ENCODE results near the gene PBX1. TPM values are rescaled to one million over a fixed set of nuclear protein-coding genes. Genes with fewer than 3 reads are reported as not detected.

PBX1 gene
- total and polyA plus RNA-seq, 2 of the 4 experiments (the other 2 are of a cell fraction), result 13.9 to 17.9 TPM

DNA sequence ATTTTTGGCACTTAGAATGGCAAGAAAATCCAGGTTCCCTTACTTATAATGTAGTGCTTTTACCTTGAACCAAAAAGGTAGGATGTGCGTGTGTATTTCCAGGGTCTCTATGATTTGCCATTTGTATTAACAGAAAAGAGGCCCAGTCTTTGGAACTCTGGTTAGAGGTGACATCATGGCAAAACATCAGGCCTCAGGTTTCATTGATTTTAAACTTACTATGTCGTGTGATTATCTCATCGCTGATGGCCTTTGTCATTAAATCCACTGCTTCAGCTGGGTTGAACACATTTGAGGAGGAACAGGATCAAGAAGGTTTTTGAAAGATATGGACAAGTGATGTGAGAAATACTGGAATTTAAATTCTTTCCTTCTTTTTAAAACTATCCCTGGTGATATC is 95.2 kb downstream of the PBX1 start:
- in situ Hi-C loops (cut with MboI; ENCODE audit: low sequenced_read_pairs), result no loop called here

More for the DNA sequence above, 95.2 kb downstream of the PBX1 start:
- no peak overlapping the region for H3K23ac ChIP-seq (ENCODE audit: low read depth, low read length)
- H3K4me3 ChIP-seq (ENCODE audit: insufficient read depth, low read depth, low read length), result no peak overlapping the region
- no peak overlapping the region for H2AK5ac ChIP-seq (ENCODE audit: low read depth, low read length)
- no peak overlapping the region for H4K5ac ChIP-seq (ENCODE audit: low read depth, low read length)
- WGBS, 2 experiments (ENCODE audit: extremely low coverage in 2 of 2, insufficient read length in 1 of 2), result no CpG with 5 or more reads among the region's 3 CpGs
- H2BK5ac ChIP-seq (ENCODE audit: low read depth, low read length, poor library complexity, severe bottlenecking), result no peak overlapping the region
- no peak overlapping the region for H3K4me2 ChIP-seq (ENCODE audit: low read depth, low read length)
- BruUV-seq (replicated peaks), result no TSS peak
- H3K36me3 ChIP-seq (ENCODE audit: control insufficient read depth, insufficient read depth, low read length), result no peaks in the 10 kb centered on the region
- peaks cover 5% of the 10 kb centered on the region; the same call in 1 of the 2 replicates for H3K4me1 ChIP-seq (ENCODE audit: control insufficient read depth, insufficient read depth, low read length)
- H3K27ac ChIP-seq (ENCODE audit: insufficient read depth, low read length), result no peak overlapping the region
- H4K8ac ChIP-seq (ENCODE audit: low read depth in 2 of 2, low read length in 2 of 2), result no peak overlapping the region
- H3K4ac ChIP-seq (ENCODE audit: low read depth, low read length), result no peak overlapping the region
- no peaks in the 10 kb centered on the region for H3K9me3 ChIP-seq (ENCODE audit: control insufficient read depth, insufficient read depth, low read length)
- H4K20me1 ChIP-seq (ENCODE audit: insufficient read depth, low read length), result peaks cover 6% of the 10 kb centered on the region; the same call in 1 of the 2 replicates
- no peak overlapping the region for H3K14ac ChIP-seq (replicated peaks; ENCODE audit: low read depth, low read length)
- dilution Hi-C loops (cut with HindIII; ENCODE audit: low sequenced_read_pairs, unreplicated experiment), result no loop called here
- H4K91ac ChIP-seq (ENCODE audit: insufficient read depth, low read depth, low read length), result no peak overlapping the region
- no peak overlapping the region for H2BK15ac ChIP-seq (ENCODE audit: low read depth, low read length)
- intact Hi-C loops (cut with micrococcal nuclease), result no loop called here
- H3K79me1 ChIP-seq (ENCODE audit: low read depth in 1 of 2, low read length in 2 of 2), result peaks cover 2 to 7% of the 10 kb centered on the region in 2 experiments; a peak in 1 of 4 replicates
- H3K18ac ChIP-seq (ENCODE audit: low read depth, low read length), result no peak overlapping the region
- DNase-seq (no peak), ATAC-seq (ENCODE audit: low read depth) (no peak)
- ChIA-PET CTCF (no interaction called here), POLR2A (ENCODE audit: unreplicated experiment) (no interaction called here)
- H3K9me1 ChIP-seq (ENCODE audit: insufficient read depth, low read length), result peaks cover 7% of the 10 kb centered on the region; the same call in 1 of the 2 replicates
- TF ChIP-seq CHD1 (IDR thresholded peaks at IDR 0.05; ENCODE audit: low read depth, low read length), result no peak
- no peak for TF ChIP-seq RCOR1 (IDR thresholded peaks at IDR 0.05; ENCODE audit: insufficient replicate concordance, low read length)
- TF ChIP-seq, protein P1, sequence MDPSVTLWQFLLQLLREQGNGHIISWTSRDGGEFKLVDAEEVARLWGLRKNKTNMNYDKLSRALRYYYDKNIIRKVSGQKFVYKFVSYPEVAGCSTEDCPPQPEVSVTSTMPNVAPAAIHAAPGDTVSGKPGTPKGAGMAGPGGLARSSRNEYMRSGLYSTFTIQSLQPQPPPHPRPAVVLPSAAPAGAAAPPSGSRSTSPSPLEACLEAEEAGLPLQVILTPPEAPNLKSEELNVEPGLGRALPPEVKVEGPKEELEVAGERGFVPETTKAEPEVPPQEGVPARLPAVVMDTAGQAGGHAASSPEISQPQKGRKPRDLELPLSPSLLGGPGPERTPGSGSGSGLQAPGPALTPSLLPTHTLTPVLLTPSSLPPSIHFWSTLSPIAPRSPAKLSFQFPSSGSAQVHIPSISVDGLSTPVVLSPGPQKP (IDR thresholded peaks at IDR 0.05; ENCODE audit: borderline replicate concordance, low read depth, low read length), result no peak
- no peak for TF ChIP-seq RFX5 (IDR thresholded peaks at IDR 0.05; ENCODE audit: low read depth, low read length)
- TF ChIP-seq RAD21 (IDR thresholded peaks at IDR 0.05; ENCODE audit: low read length), result no peak
- TF ChIP-seq NFE2L2 (IDR thresholded peaks at IDR 0.05; ENCODE audit: low read depth, low read length), result no peak
- no peak for TF ChIP-seq MXI1 (IDR thresholded peaks at IDR 0.05; ENCODE audit: borderline replicate concordance, low read depth, low read length)
- TF ChIP-seq FOS (IDR thresholded peaks at IDR 0.05; ENCODE audit: low read depth, low read length), result no peak
- TF ChIP-seq, protein P2, sequence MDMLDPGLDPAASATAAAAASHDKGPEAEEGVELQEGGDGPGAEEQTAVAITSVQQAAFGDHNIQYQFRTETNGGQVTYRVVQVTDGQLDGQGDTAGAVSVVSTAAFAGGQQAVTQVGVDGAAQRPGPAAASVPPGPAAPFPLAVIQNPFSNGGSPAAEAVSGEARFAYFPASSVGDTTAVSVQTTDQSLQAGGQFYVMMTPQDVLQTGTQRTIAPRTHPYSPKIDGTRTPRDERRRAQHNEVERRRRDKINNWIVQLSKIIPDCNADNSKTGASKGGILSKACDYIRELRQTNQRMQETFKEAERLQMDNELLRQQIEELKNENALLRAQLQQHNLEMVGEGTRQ (IDR thresholded peaks at IDR 0.05; ENCODE audit: low read depth, low read length), result no peak
- no peak for TF ChIP-seq SMC3 (IDR thresholded peaks at IDR 0.05; ENCODE audit: low read depth, low read length)
- no peak for TF ChIP-seq BHLHE40 (IDR thresholded peaks at IDR 0.05; ENCODE audit: low read depth, low read length)
- TF ChIP-seq POLR2A (IDR thresholded peaks at IDR 0.05; ENCODE audit: low read depth, low read length), result no peak
- TF ChIP-seq MAZ (IDR thresholded peaks at IDR 0.05; ENCODE audit: borderline replicate concordance, low read depth, low read length), result no peak
- TF ChIP-seq, protein P3, sequence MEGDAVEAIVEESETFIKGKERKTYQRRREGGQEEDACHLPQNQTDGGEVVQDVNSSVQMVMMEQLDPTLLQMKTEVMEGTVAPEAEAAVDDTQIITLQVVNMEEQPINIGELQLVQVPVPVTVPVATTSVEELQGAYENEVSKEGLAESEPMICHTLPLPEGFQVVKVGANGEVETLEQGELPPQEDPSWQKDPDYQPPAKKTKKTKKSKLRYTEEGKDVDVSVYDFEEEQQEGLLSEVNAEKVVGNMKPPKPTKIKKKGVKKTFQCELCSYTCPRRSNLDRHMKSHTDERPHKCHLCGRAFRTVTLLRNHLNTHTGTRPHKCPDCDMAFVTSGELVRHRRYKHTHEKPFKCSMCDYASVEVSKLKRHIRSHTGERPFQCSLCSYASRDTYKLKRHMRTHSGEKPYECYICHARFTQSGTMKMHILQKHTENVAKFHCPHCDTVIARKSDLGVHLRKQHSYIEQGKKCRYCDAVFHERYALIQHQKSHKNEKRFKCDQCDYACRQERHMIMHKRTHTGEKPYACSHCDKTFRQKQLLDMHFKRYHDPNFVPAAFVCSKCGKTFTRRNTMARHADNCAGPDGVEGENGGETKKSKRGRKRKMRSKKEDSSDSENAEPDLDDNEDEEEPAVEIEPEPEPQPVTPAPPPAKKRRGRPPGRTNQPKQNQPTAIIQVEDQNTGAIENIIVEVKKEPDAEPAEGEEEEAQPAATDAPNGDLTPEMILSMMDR (conservative IDR thresholded peaks at IDR 0.05; ENCODE audit: low read depth, low read length), result no peak
- TF ChIP-seq MAFK (IDR thresholded peaks at IDR 0.05; ENCODE audit: low read depth, low read length), result no peak
- TF ChIP-seq CEBPB (IDR thresholded peaks at IDR 0.05; ENCODE audit: low read depth, low read length), result no peak
- no peak overlapping the region for H2BK120ac ChIP-seq (ENCODE audit: low read depth, low read length)
- H3K27me3 ChIP-seq (ENCODE audit: control insufficient read depth, insufficient read depth, low read length), result no peaks in the 10 kb centered on the region
- H3K56ac ChIP-seq (ENCODE audit: extremely low read depth, insufficient read depth, low read length), result no peak overlapping the region
- H2AFZ ChIP-seq (replicated peaks; ENCODE audit: low read length, poor library complexity), result no peak overlapping the region
- no peak overlapping the region for H2BK20ac ChIP-seq (ENCODE audit: low read depth, low read length)
- H2AK9ac ChIP-seq (replicated peaks; ENCODE audit: low read depth, low read length, poor library complexity), result no peak overlapping the region
- H3K9ac ChIP-seq (ENCODE audit: low read depth, low read length), result no peak overlapping the region
